DND-41 (cell line): ENCODE measurements around the gene TRMT112.

ENCODE experiments used
- ATAC-seq: fragments of 200-7000 bp; cut with Tn5 transposase; 3 replicates; pipeline ENCODE4 v1.9.1; 2021; ENCODE audit warnings: low read depth; ENCODE audit not compliant: insufficient read depth
- DNase-seq: peaks from one replicate; pipeline ENCODE4 v3.0.0-alpha.2; 2020
- H2AFZ ChIP-seq: 2 replicates; pipeline ENCODE4 v1.6.0; 2012; ENCODE audit warnings: low read depth, low read length
- H3K27ac ChIP-seq: 2 replicates; pipeline ENCODE4 v1.5.1; 2012; ENCODE audit warnings: low read length, inconsistent platforms
- H3K27me3 ChIP-seq: fragments of 200-600 bp; sonication (generic); 2 replicates; pipeline ENCODE4 v1.6.0; 2012; ENCODE audit warnings: low read length, mild to moderate bottlenecking, inconsistent platforms; ENCODE audit not compliant: insufficient read depth, poor library complexity
- H3K36me3 ChIP-seq: 2 replicates; pipeline ENCODE4 v1.5.1; 2012; ENCODE audit warnings: low read length, inconsistent platforms; ENCODE audit not compliant: insufficient read depth
- H3K4me1 ChIP-seq: 2 replicates; pipeline ENCODE4 v1.5.1; 2012; ENCODE audit warnings: mild to moderate bottlenecking, low read length; ENCODE audit not compliant: insufficient read depth
- H3K4me2 ChIP-seq: 2 replicates; pipeline ENCODE4 v1.6.0; 2012; ENCODE audit warnings: mild to moderate bottlenecking, moderate library complexity, low read length, inconsistent platforms; ENCODE audit not compliant: insufficient read depth
- H3K4me3 ChIP-seq, 2 experiments: fragments of 200-600 bp in 1 of 2; shearing (Covaris generic) in 1 of 2; 2 replicates each; pipeline ENCODE4 v1.5.1; 2012 to 2016; ENCODE audit warnings: inconsistent platforms in 2 of 2, low read length in 2 of 2, mild to moderate bottlenecking in 2 of 2, low read depth in 1 of 2, moderate library complexity in 1 of 2
- H3K79me2 ChIP-seq: 2 replicates; pipeline ENCODE4 v1.6.0; 2012; ENCODE audit warnings: low read length, inconsistent platforms; ENCODE audit not compliant: insufficient read depth
- H3K9ac ChIP-seq: 2 replicates; pipeline ENCODE4 v1.6.0; 2012; ENCODE audit warnings: low read depth, mild to moderate bottlenecking, inconsistent platforms, low read length, moderate library complexity
- H3K9me3 ChIP-seq: 2 replicates; pipeline ENCODE4 v1.5.1; 2012; ENCODE audit warnings: low read length, moderate library complexity, mild to moderate bottlenecking, inconsistent platforms; ENCODE audit not compliant: insufficient read depth, severe bottlenecking
- H4K20me1 ChIP-seq: 2 replicates; pipeline ENCODE4 v1.6.0; 2012; ENCODE audit warnings: low read length; ENCODE audit not compliant: insufficient read depth
- EZH2 ChIP-seq: IDR thresholded peaks from 3 replicates; pipeline ENCODE4 v1.6.1; 2012; ENCODE audit warnings: borderline replicate concordance, low read depth, mild to moderate bottlenecking, moderate library complexity, low read length, inconsistent platforms; ENCODE audit not compliant: severe bottlenecking
- TF ChIP-seq, protein P1 (sequence below): IDR thresholded peaks from 2 replicates; pipeline ENCODE4 v1.5.1; 2012; ENCODE audit warnings: borderline replicate concordance, low read length, moderate library complexity, mild to moderate bottlenecking; ENCODE audit not compliant: poor library complexity, severe bottlenecking; ENCODE audit errors: extremely low read depth

Gene TRMT112

GRCh38 chr11:64305075-64305690, 12.2 kb downstream of the TRMT112 start, which contains the start of gene ESRRA:
Gene ESRRA, plus strand, starts transcription at chr11:64305524. Its CDS starts 1,656 bp downstream, at chr11:64307180.
- DNase-seq (peak; percentile 99), ATAC-seq (peak; percentile 81)
- Histone ChIP-seq H3K27me3 (no peaks in the 10 kb centered on the region), H3K36me3 (peaks cover 14% of the 10 kb centered on the region), H3K4me1 (peaks cover 43% of the 10 kb centered on the region), H3K4me3 (peak within 1 kb of the TSS; percentile 76 to 78), H4K20me1 (peaks cover 23% of the 10 kb centered on the region), H3K27ac (peak within 1 kb of the TSS; percentile 95), H2AFZ (peak within 1 kb of the TSS; percentile 89), H3K9ac (peak within 1 kb of the TSS; percentile 84), H3K79me2 (peaks cover 34% of the 10 kb centered on the region), H3K4me2 (peak within 1 kb of the TSS; percentile 93), H3K9me3 (no peaks in the 10 kb centered on the region)
- no peak for TF ChIP-seq EZH2
- TF ChIP-seq, protein P1, sequence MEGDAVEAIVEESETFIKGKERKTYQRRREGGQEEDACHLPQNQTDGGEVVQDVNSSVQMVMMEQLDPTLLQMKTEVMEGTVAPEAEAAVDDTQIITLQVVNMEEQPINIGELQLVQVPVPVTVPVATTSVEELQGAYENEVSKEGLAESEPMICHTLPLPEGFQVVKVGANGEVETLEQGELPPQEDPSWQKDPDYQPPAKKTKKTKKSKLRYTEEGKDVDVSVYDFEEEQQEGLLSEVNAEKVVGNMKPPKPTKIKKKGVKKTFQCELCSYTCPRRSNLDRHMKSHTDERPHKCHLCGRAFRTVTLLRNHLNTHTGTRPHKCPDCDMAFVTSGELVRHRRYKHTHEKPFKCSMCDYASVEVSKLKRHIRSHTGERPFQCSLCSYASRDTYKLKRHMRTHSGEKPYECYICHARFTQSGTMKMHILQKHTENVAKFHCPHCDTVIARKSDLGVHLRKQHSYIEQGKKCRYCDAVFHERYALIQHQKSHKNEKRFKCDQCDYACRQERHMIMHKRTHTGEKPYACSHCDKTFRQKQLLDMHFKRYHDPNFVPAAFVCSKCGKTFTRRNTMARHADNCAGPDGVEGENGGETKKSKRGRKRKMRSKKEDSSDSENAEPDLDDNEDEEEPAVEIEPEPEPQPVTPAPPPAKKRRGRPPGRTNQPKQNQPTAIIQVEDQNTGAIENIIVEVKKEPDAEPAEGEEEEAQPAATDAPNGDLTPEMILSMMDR: no peak

DNA sequence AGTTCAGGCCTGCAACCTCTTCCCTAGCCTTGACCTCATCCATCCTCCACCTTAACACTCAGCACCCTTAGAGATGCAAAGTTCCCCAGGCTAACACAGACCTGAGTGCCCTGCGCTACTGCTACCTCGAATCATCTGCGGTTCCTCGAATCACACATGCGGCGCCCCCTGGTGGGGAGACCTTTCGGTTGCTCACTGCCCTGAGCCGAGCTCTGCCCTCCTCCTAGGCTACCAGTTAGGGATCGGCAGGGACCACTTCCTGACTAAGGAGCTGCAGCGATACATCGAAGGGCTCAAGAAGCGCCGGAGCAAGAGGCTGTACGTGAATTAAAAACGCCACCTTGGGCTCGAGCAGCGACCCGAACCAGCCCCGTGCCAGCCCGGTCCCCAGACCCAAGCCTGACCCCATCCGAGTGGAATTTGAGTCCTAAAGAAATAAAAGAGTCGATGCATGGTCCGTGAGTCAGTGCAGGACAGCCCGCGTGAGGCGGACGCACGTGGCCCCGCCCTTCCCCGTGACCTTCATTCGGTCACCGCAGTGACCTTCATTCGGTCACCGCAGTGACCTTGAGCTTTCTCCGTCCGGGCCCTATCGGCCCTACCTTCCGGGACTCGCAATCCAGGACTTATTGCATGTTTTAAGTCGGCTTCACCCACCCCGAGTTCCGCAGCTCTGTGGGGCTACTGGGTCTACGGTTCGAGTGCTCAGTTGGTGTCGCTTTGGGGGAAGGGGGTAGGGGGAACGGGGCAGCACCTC, 12.9 kb downstream of the TRMT112 start:
- Histone ChIP-seq H3K9me3 (no peaks in the 10 kb centered on the region), H3K4me1 (peaks cover 43% of the 10 kb centered on the region), H3K4me2 (peak overlapping the region; percentile 93), H3K27me3 (peaks cover 2% of the 10 kb centered on the region), H3K79me2 (peaks cover 29% of the 10 kb centered on the region), H4K20me1 (peaks cover 23% of the 10 kb centered on the region), H3K4me3 (peak overlapping the region; percentile 39 to 78; a peak in 3 of 4 replicates), H3K27ac (peak overlapping the region; percentile 95), H3K36me3 (peaks cover 14% of the 10 kb centered on the region), H3K9ac (peak overlapping the region; percentile 84), H2AFZ (peak overlapping the region; percentile 89)
- TF ChIP-seq, protein P1: peak; percentile 99
- no peak for TF ChIP-seq EZH2
- peak; percentile 95 for DNase-seq
- peak; percentile 69 for ATAC-seq

DNA sequence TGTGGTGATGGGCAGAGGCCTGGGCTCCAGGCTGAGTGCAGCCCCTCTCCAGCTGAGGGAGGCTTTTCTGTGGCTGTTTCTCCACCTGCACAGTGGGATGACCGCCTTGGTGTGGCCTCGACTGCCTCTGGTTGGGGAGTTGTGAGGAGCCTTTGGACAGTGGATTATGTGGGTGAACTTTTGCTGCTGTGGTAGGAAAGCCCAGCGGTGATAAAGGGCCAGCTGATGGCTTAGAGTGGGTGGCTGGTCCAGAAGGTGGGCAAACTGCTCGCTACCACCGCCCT, 13.4 kb downstream of the TRMT112 start:
- peak overlapping the region; percentile 93 for H3K4me2 ChIP-seq
- H3K9ac ChIP-seq: peak overlapping the region; percentile 84
- peak overlapping the region; percentile 89 for H2AFZ ChIP-seq
- H3K36me3 ChIP-seq: peaks cover 14% of the 10 kb centered on the region
- peak overlapping the region; percentile 95 for H3K27ac ChIP-seq
- peak overlapping the region; percentile 39 to 78; a peak in 3 of 4 replicates for H3K4me3 ChIP-seq
- DNase-seq (no peak), ATAC-seq (no peak)
- H3K9me3 ChIP-seq: no peaks in the 10 kb centered on the region
- peaks cover 43% of the 10 kb centered on the region for H3K4me1 ChIP-seq
- TF ChIP-seq EZH2: no peak
- TF ChIP-seq, protein P1: no peak
- peaks cover 23% of the 10 kb centered on the region for H4K20me1 ChIP-seq
- peaks cover 26% of the 10 kb centered on the region for H3K79me2 ChIP-seq
- H3K27me3 ChIP-seq: peaks cover 2% of the 10 kb centered on the region
